CD1c-positive myeloid dendritic cell (primary cell): ENCODE results near the gene ASNSD1.

ENCODE experiments used
- DNase-seq: peaks from one replicate; pipeline ENCODE4 v3.0.0-alpha.2; 2016; ENCODE audit errors: extremely low spot score

ASNSD1 gene

GRCh38 chr2:189661148-189661956 lies at the start of gene ASNSD1:
Gene ASNSD1 (plus strand): TSS chr2:189661459. CDS start chr2:189666133, 4,674 bp downstream.
- peak; percentile 100 for DNase-seq

GRCh38 chr2:189613077-189613636 lies 48.1 kb upstream of the ASNSD1 start:
- DNase-seq: no peak

GRCh38 chr2:189613650-189614420 lies 47.4 kb upstream of the ASNSD1 start:
- DNase-seq: no peak

GRCh38 chr2:189614585-189614984 lies 46.7 kb upstream of the ASNSD1 start:
- DNase-seq: no peak

GRCh38 chr2:189618197-189618596 lies 43.1 kb upstream of the ASNSD1 start:
- no peak for DNase-seq

- DNase-seq: no peak
Observed at GRCh38 chr2:189621781-189622180, 39.5 kb upstream of the ASNSD1 start.

- no peak for DNase-seq
Observed at GRCh38 chr2:189623049-189623448, 38.2 kb upstream of the ASNSD1 start.

GRCh38 chr2:189624648-189625355 lies 36.5 kb upstream of the ASNSD1 start:
- DNase-seq: no peak

GRCh38 chr2:189625636-189626035 lies 35.6 kb upstream of the ASNSD1 start:
- no peak for DNase-seq

GRCh38 chr2:189627789-189628188 lies 33.5 kb upstream of the ASNSD1 start:
- no peak for DNase-seq

GRCh38 chr2:189628817-189629530 lies 32.3 kb upstream of the ASNSD1 start:
- no peak for DNase-seq

- no peak for DNase-seq
Observed at GRCh38 chr2:189629531-189630453, 31.5 kb upstream of the ASNSD1 start.

- DNase-seq: no peak
Observed at GRCh38 chr2:189631849-189632248, 29.4 kb upstream of the ASNSD1 start.

GRCh38 chr2:189633392-189633811 lies 27.9 kb upstream of the ASNSD1 start:
- peak; percentile 25 for DNase-seq

- DNase-seq: no peak
Observed at GRCh38 chr2:189635353-189635752, 25.9 kb upstream of the ASNSD1 start.

GRCh38 chr2:189638301-189639006 lies 22.8 kb upstream of the ASNSD1 start:
- no peak for DNase-seq

- DNase-seq: no peak
Observed at GRCh38 chr2:189639007-189639609, 22.2 kb upstream of the ASNSD1 start.

- DNase-seq: no peak
Observed at GRCh38 chr2:189641002-189641401, 20.3 kb upstream of the ASNSD1 start.

GRCh38 chr2:189641590-189641989 lies 19.7 kb upstream of the ASNSD1 start:
- DNase-seq: no peak
